ENCODE results near the gene ASIC2. TPM values are rescaled to one million over a fixed set of nuclear protein-coding genes. Genes with fewer than 3 reads are reported as not detected.
A peak's percentile ranks its signal among the peaks of the same experiment; 100 is the strongest.

ASIC2 gene
- total RNA-seq, 2 donors from 2014 or later: 2.0 to 2.2 TPM

DNA sequence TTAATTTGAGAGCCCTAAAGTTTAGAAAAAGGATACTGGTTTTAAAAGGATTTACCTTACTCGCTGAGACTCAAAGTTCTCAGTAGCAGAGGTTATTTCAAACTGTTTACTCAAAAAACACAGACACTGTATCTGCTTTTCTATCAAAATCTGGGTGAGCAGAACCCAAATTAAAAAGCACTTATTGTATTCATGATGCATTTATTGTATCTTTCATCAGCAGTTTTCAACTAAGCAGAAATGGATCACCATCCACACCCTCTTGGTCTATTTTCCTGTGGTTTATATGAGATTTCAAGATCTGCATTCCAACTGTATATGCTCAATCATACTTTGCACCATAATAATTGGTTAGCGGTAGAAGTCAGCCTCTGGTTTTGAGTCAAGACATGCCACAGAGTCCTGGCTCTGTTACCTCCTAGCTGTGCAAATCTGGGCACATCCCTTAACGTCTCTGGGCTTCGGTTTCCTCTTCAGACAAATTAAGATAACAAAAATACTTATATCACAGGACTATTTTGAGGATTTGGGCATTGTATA is 109.5 kb downstream of the ASIC2 start:
- ATAC-seq: no peak
- intact Hi-C loops (cut with DNase I, micrococcal nuclease): no loop called here

DNA sequence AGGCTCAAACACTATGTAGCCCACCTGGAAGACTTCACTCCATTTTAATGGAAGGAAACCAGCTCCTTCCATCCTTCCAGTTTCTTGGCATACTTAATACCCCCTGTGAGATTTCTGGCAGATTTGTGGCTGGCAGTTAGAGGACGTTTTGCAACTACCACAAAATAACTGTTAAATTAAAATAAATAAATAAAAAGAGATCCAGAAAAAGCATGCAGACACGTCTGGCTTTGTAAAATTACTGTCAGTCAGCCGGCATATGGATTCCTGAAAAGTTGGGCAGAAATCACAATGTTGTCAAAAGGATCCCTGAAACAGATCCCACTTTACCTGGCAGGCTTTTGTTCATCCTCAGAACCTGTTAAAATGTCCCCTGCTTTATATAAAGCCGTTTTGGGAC is 113.9 kb downstream of the ASIC2 start:
- DNase-seq (no peak), ATAC-seq (no peak)
- intact Hi-C loops (cut with DNase I, micrococcal nuclease): no loop called here

More for the DNA sequence above, 109.5 kb downstream of the ASIC2 start:
- DNase-seq: no peak

GRCh38 chr17:33178681-33179080 is 114.4 kb downstream of the ASIC2 start:
- ATAC-seq (no peak), DNase-seq (no peak)
- intact Hi-C loops (cut with DNase I, micrococcal nuclease): no loop called here

DNA sequence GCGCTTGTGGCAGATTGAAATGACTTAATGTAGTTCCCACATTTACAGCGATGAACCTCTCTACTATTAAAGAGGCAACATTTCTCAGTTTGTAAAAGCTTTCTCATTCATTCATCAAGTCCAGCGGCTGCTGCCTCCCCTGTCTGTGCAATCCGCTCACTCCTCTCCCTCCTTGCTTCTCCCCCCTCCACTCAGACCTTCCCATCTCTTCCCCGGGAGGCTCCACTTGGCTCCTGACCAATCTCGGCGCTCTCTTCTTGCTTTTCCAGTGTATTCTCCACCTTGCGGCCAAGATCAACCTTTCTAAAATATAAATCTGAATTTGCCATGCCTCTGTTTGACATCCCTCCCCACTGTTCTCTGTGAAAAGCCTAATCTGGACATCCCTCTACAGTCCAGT is 117.5 kb downstream of the ASIC2 start:
- intact Hi-C loops (cut with DNase I, micrococcal nuclease): no loop called here
- DNase-seq: no peak

DNA sequence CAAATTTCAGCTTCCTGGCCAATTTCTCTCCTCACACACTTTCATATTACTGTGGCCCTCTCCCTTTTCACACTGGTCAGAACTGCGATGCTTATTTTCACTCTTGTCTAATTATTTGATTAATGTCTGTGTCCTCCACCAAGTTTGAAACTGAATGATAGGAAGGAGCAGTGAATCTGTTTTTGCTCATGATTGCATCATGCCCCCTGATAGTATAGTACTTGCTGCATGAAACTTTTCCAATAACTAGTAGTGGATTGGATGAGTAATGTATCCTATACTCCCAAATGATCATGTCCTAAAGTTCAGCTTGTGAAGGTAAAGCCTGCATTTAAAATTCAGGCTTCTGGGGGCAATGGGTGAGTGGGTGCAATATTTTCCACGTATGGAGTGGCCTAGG is 121.2 kb downstream of the ASIC2 start:
- ATAC-seq: no peak
- intact Hi-C loops (cut with DNase I, micrococcal nuclease): no loop called here
- DNase-seq: no peak

More for the DNA sequence above, 117.5 kb downstream of the ASIC2 start:
- ATAC-seq: no peak

GRCh38 chr17:33169580-33170285 is 123.4 kb downstream of the ASIC2 start:
- no peak for ATAC-seq
- intact Hi-C loops (cut with DNase I, micrococcal nuclease): loop anchor here in 1 of 2 donors (10.0 kb wide), 1 partner anchor 1705 kb away; no protein-coding TSS in a partner anchor
- no peak for DNase-seq

- no peak for ATAC-seq
- intact Hi-C loops (cut with DNase I, micrococcal nuclease): loop anchor here in 1 of 2 donors (10.0 kb wide), 1 partner anchor 1703 kb away; no protein-coding TSS in a partner anchor
- no peak for DNase-seq
Measured at GRCh38 chr17:33167736-33168135, 125.4 kb downstream of the ASIC2 start.

GRCh38 chr17:33166472-33166871 is 126.6 kb downstream of the ASIC2 start:
- DNase-seq: no peak
- ATAC-seq: no peak
- intact Hi-C loops (cut with DNase I, micrococcal nuclease): loop anchor here in 1 of 2 donors (10.0 kb wide), 1 partner anchor 1702 kb away; no protein-coding TSS in a partner anchor

DNA sequence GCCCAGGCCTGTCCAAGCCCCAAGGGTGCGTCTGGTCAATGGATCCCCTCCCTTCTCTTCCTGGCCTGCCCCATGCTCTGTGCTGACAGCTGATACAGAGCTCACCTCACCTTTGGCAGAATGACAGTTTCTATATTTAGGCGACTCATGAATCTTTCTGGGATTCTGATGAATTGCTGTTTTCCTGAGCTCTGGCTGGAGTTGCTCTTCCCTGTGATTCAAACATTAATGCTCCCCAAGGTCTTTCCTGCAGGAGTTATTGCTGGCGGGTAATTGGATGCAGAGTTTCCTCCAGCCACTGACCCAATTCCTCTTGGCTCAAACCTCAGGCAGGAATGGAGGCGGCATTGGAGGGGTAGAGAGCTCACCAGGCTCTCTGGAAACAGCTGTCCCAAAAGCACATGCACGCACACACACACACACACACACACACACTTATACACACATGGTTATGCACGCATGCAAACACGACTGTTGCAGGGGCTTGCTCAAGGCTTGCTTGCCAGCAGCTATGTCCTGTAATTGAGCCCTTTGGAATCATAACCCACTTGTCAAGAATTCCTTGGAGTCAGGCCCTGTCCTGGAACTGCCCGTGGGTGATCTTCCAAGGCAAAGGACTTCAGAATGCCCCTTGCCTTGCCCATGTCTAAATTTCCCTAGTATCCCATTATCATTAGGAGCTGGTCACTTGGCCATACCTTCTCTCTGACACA is 128.8 kb downstream of the ASIC2 start:
- intact Hi-C loops (cut with DNase I, micrococcal nuclease): loop anchor here in 1 of 2 donors (10.0 kb wide), 1 partner anchor 1700 kb away; no protein-coding TSS in a partner anchor
- ATAC-seq (no peak), DNase-seq (no peak)

GRCh38 chr17:33163533-33164168 is 129.4 kb downstream of the ASIC2 start:
- DNase-seq (no peak), ATAC-seq (no peak)

GRCh38 chr17:33154869-33155455 is 138.1 kb downstream of the ASIC2 start:
- intact Hi-C loops (cut with DNase I, micrococcal nuclease): no loop called here
- ATAC-seq (no peak), DNase-seq (no peak)

More at GRCh38 chr17:33163533-33164168, 129.4 kb downstream of the ASIC2 start:
- intact Hi-C loops (cut with DNase I, micrococcal nuclease): loop anchor here in 1 of 2 donors (10.0 kb wide), 1 partner anchor 1699 kb away; no protein-coding TSS in a partner anchor

DNA sequence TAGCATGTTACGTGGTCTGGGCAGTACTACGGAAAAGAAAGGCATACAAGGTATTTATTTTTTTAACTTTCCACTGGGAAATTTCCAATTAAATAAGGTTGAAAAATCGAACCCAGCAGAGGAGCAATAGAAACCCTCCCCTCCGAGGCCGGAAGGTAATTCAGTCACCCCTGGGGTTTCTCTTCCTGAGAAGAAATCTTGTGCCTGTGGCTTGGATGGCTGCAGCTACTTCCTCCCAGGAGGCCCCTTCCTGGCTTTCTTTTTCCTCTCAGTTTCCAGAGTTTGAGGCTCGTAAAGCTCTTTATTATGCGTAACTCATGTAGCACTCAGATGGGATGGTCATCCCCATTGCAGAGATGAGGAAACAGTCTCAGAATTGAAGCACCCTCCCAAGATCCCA is 140.3 kb downstream of the ASIC2 start:
- no peak for ATAC-seq
- intact Hi-C loops (cut with DNase I, micrococcal nuclease): no loop called here
- DNase-seq: no peak

DNA sequence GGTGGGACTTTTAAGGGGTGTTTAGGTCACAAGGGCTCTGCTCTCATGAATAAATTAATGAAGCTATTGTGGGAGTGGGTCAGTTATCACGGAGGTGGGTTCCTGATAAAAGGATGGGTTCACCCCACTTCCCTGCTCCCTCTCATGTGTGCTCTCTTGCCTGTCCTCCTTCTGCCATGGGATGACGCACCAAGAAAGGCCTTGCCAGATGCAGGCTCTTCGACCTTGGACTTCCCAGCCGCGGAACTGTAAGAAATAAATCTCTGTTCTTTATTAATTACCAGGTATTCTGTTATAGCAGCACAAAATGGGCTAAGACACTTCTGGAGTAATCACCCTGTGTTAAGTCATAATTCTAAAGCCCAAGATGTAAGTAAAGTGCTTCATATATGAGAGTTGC is 141.5 kb downstream of the ASIC2 start:
- intact Hi-C loops (cut with DNase I, micrococcal nuclease): no loop called here
- no peak for DNase-seq
- no peak for ATAC-seq

GRCh38 chr17:33145941-33146340 is 147.2 kb downstream of the ASIC2 start:
- no peak for ATAC-seq
- intact Hi-C loops (cut with DNase I, micrococcal nuclease): no loop called here
- DNase-seq: no peak

- DNase-seq (no peak), ATAC-seq (no peak)
- intact Hi-C loops (cut with DNase I, micrococcal nuclease): no loop called here
Measured at GRCh38 chr17:33144837-33145236, 148.3 kb downstream of the ASIC2 start.

DNA sequence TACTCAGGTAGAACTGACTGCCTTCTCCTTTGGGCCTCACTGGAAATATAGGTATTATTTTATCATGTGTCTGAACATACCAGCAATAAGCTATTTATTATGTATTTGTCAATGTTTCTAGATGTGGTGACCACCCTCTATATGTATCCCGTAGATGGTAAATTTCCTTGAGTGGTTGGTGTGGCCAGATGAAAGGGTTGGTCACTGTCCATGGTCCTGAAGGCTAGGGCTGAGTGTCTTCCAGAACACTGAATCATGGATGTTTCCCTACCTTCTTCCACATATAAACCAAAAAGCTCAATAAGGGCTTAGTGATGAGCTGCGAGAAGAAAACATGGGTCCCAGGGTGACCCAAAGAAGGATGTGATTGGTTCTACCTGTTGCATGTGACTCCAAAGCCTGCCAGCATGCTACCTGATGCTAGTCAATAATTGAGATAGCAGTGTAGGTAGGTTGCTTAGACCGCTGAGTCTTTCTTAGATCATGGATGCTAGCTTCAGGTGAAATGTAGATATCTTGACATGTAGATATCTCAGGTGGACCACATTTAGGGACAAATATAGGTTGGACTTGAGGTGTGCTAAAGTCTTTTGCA is 150.3 kb downstream of the ASIC2 start:
- no peak for ATAC-seq
- intact Hi-C loops (cut with DNase I, micrococcal nuclease): no loop called here
- peak in 1 of 2 donors; percentile 48 for DNase-seq

GRCh38 chr17:33140413-33141099 is 152.5 kb downstream of the ASIC2 start:
- intact Hi-C loops (cut with DNase I, micrococcal nuclease): no loop called here
- DNase-seq (no peak), ATAC-seq (no peak)

- ATAC-seq (no peak), DNase-seq (no peak)
- intact Hi-C loops (cut with DNase I, micrococcal nuclease): no loop called here
Measured at GRCh38 chr17:33138627-33139026, 154.5 kb downstream of the ASIC2 start.
